Endothelial cell of umbilical vein (primary cell): ENCODE results near the gene GABBR2. TPM values are rescaled to one million over a fixed set of nuclear protein-coding genes. Genes with fewer than 3 reads are reported as not detected.
A peak's percentile ranks its signal among the peaks of the same experiment; 100 is the strongest.

Source experiments
- BruUV-seq: library from RNA; stranded (reverse); fragments of 400-500 nt; replicated peaks from 2 replicates; lab custom pipeline; 2021; lab: Mats Ljungman, UMichigan
- CTCF ChIA-PET: fragments of 300-600, 350-600 bp; sonication (Branson Sonifier 250); formaldehyde crosslinking; loops from one replicate; lab custom pipeline; 2021; ENCODE audit warnings: antibody characterized with exemption, inconsistent platforms; lab: Charles Lee
- POLR2A ChIA-PET: fragments of 300-600, 350-600 bp; sonication (Branson Sonifier 250); formaldehyde crosslinking; loops from one replicate; lab custom pipeline; 2021; ENCODE audit warnings: antibody characterized with exemption, inconsistent platforms; lab: Charles Lee
- DNase-seq: peaks from one replicate; pipeline ENCODE4 v3.0.0-alpha.2; 2011; ENCODE audit warnings: low read depth, low spot score
- FAIRE-seq: peaks from 2 replicates; lab custom pipeline; 2011; peaks lifted over from hg19 to GRCh38; lab: Jason Lieb, UNC
- H2AFZ ChIP-seq: 2 replicates; pipeline ENCODE4 v1.6.0; 2012; ENCODE audit warnings: low read depth, low read length, control low read depth, inconsistent platforms
- H3K27ac ChIP-seq: 2 replicates; pipeline ENCODE4 v1.5.1; 2011; ENCODE audit warnings: low read depth, mild to moderate bottlenecking, control low read depth, low read length, moderate library complexity; ENCODE audit not compliant: insufficient read depth
- H3K27me3 ChIP-seq, 2 experiments: 2 replicates each; pipeline versions ENCODE4 v1.6.0 to v1.6.1; 2011; ENCODE audit warnings: low read length in 2 of 2, mixed read lengths in 1 of 2; ENCODE audit not compliant: control insufficient read depth in 2 of 2, insufficient read depth in 2 of 2
- H3K36me3 ChIP-seq, 2 experiments: 2 replicates in 1 of 2; 3 replicates in 1 of 2; pipeline ENCODE4 v1.5.1; 2011; ENCODE audit warnings: low read length in 2 of 2, mild to moderate bottlenecking in 1 of 2, moderate library complexity in 1 of 2; ENCODE audit not compliant: control insufficient read depth in 2 of 2, insufficient read depth in 2 of 2; ENCODE audit errors: extremely low read depth in 1 of 2
- H3K4me1 ChIP-seq: 3 replicates; pipeline ENCODE4 v1.5.1; 2011; ENCODE audit warnings: mild to moderate bottlenecking, low read length; ENCODE audit not compliant: control insufficient read depth, insufficient read depth; ENCODE audit errors: extremely low read depth
- H3K4me2 ChIP-seq: 2 replicates; pipeline ENCODE4 v1.6.1; 2011; ENCODE audit warnings: low read length, control low read depth, mixed read lengths; ENCODE audit not compliant: insufficient read depth
- H3K4me3 ChIP-seq, 3 experiments: fragments of 200-600 bp in 1 of 3; sonication (generic), shearing (Covaris generic) in 1 of 3; replicated peaks in 1 of 3; 2 replicates each; pipeline ENCODE4 v1.5.1; 2011 to 2016; ENCODE audit warnings: control low read depth in 3 of 3, low read length in 3 of 3, mild to moderate bottlenecking in 2 of 3, inconsistent platforms in 1 of 3, low read depth in 1 of 3, moderate library complexity in 1 of 3; ENCODE audit not compliant: insufficient read depth in 1 of 3
- H3K79me2 ChIP-seq: 2 replicates; pipeline ENCODE4 v1.6.0; 2012; ENCODE audit warnings: low read length, inconsistent platforms; ENCODE audit not compliant: control insufficient read depth, insufficient read depth
- H3K9ac ChIP-seq: replicated peaks from 2 replicates; pipeline ENCODE3; 2011; ENCODE audit warnings: low read length, control low read depth; ENCODE audit not compliant: insufficient read depth; ENCODE audit errors: extremely low read depth
- H3K9me1 ChIP-seq: replicated peaks from 3 replicates; pipeline ENCODE4 v1.6.0; 2011; ENCODE audit warnings: mild to moderate bottlenecking, low read length; ENCODE audit not compliant: control insufficient read depth, insufficient read depth; ENCODE audit errors: extremely low read depth
- H3K9me3 ChIP-seq: replicated peaks from 2 replicates; pipeline ENCODE4 v1.5.1; 2012; ENCODE audit warnings: low read length, inconsistent platforms; ENCODE audit not compliant: control insufficient read depth, insufficient read depth
- H4K20me1 ChIP-seq: replicated peaks from 2 replicates; pipeline ENCODE3; 2011; ENCODE audit warnings: mild to moderate bottlenecking, low read length; ENCODE audit not compliant: control insufficient read depth, insufficient read depth; ENCODE audit errors: extremely low read depth
- EZH2 ChIP-seq: IDR thresholded peaks from 2 replicates; pipeline ENCODE4 v1.6.1; 2012; ENCODE audit warnings: borderline replicate concordance, low read depth, mild to moderate bottlenecking, moderate library complexity, low read length, inconsistent platforms; ENCODE audit not compliant: severe bottlenecking
- FOS ChIP-seq: IDR thresholded peaks from 2 replicates; pipeline ENCODE4 v1.6.1; 2011; ENCODE audit warnings: mild to moderate bottlenecking, low read length, moderate library complexity, borderline replicate concordance; ENCODE audit not compliant: insufficient read depth
- GATA2 ChIP-seq: IDR thresholded peaks from 2 replicates; pipeline ENCODE4 v1.7.0; 2011; ENCODE audit warnings: low read depth, mild to moderate bottlenecking, moderate library complexity, mixed read lengths, low read length; ENCODE audit not compliant: insufficient read length, insufficient read depth
- MAX ChIP-seq: IDR thresholded peaks from 2 replicates; pipeline ENCODE4 v1.6.1; 2011; ENCODE audit not compliant: insufficient read depth, insufficient read length
- POLR2A ChIP-seq: IDR thresholded peaks from 2 replicates; pipeline ENCODE4 v1.6.1; 2012; ENCODE audit warnings: low read depth, mild to moderate bottlenecking, control low read depth, low read length
- POLR2AphosphoS5 ChIP-seq: IDR thresholded peaks from 2 replicates; pipeline ENCODE4 v1.6.1; 2012; ENCODE audit warnings: low read depth, mild to moderate bottlenecking, control low read depth, low read length, moderate library complexity; ENCODE audit not compliant: insufficient read depth
- dilution Hi-C: fragments of 300-500 bp; cut with MboI; formaldehyde crosslinking; loops from one replicate; pipeline ENCODE4 v1.15.0; 2019; ENCODE audit warnings: low sequenced_read_pairs; ENCODE audit not compliant: extremely low pct_ligation_motif_present
- intact Hi-C: fragments of 100-400 bp; cut with micrococcal nuclease; formaldehyde crosslinking; loops from one replicate; pipeline ENCODE4 v1.10.0; 2022
- polyA plus RNA-seq, 4 experiments: library from polyadenylated mRNA; depleted of rRNA in 3 of 4; stranded (reverse) in 3 of 4; unstranded in 1 of 4; fragments of >200 nt; gene quantifications; 2 replicates each; pipeline versions ENCODE4 v1.2.1 to v1.2.3, GENCODE V29; 2011 to 2012; ENCODE audit warnings: missing spikeins in 1 of 4
- total RNA-seq: library from RNA; stranded (reverse); gene quantifications from 2 replicates; pipeline ENCODE4 v1.2.3, GENCODE V29; 2021

The GABBR2 gene
- total and polyA plus RNA-seq, 2 donors (not counting 3 experiments of a cell fraction or from before 2014, with no cell fraction given): 1.1 to 9.2 TPM

- ChIA-PET POLR2A (no interaction called here), CTCF (interaction anchor here (0.6 to 1.3 kb wide), 2 partner anchors 217 to 243 kb away, joined by 3 read pairs; no protein-coding TSS in a partner anchor)
- Histone ChIP-seq H3K9me3 (no peaks in the 10 kb centered on the region), H3K79me2 (no peaks in the 10 kb centered on the region), H4K20me1 (no peaks in the 10 kb centered on the region), H3K4me2 (no peak overlapping the region), H2AFZ (no peak overlapping the region), H3K4me3 (no peak overlapping the region), H3K27ac (no peak overlapping the region), H3K9ac (no peak overlapping the region), H3K27me3 (no peaks in the 10 kb centered on the region), H3K36me3 (no peaks in the 10 kb centered on the region), H3K9me1 (no peaks in the 10 kb centered on the region), H3K4me1 (peaks cover 5% of the 10 kb centered on the region)
- no TSS peak for BruUV-seq
- dilution Hi-C loops (no loop called here), intact Hi-C loops (no loop called here)
- DNase-seq (no peak), FAIRE-seq (no peak)
- no peak for TF ChIP-seq MAX
- TF ChIP-seq POLR2AphosphoS5: no peak
- no peak for TF ChIP-seq POLR2A
- TF ChIP-seq FOS: no peak
These were observed 176.2 kb downstream of the GABBR2 start for GRCh38 chr9:98532574-98532973.

- no peak overlapping the region for H3K9ac ChIP-seq
These were observed 176.6 kb downstream of the GABBR2 start for GRCh38 chr9:98532147-98532546.

More at GRCh38 chr9:98532147-98532546, 176.6 kb downstream of the GABBR2 start:
- no peaks in the 10 kb centered on the region for H3K36me3 ChIP-seq
- H3K4me2 ChIP-seq: no peak overlapping the region
- H3K9me1 ChIP-seq: no peaks in the 10 kb centered on the region
- dilution Hi-C loops (no loop called here), intact Hi-C loops (no loop called here)
- no peak overlapping the region for H3K27ac ChIP-seq
- peak; percentile 78 for TF ChIP-seq GATA2
- no peak for TF ChIP-seq EZH2
- POLR2A ChIA-PET: no interaction called here
- CTCF ChIA-PET: interaction anchor here (0.6 to 1.3 kb wide), 4 partner anchors 13 to 244 kb away, joined by 3 read pairs; no protein-coding TSS in a partner anchor
- H3K27me3 ChIP-seq: no peaks in the 10 kb centered on the region
- peaks cover 5% of the 10 kb centered on the region for H3K4me1 ChIP-seq
- FAIRE-seq (peak; percentile 74), DNase-seq (peak; percentile 31)
- no peaks in the 10 kb centered on the region for H3K79me2 ChIP-seq
- no peaks in the 10 kb centered on the region for H4K20me1 ChIP-seq
- no peaks in the 10 kb centered on the region for H3K9me3 ChIP-seq
- H2AFZ ChIP-seq: no peak overlapping the region
- no peak overlapping the region for H3K4me3 ChIP-seq
- BruUV-seq: no TSS peak
